ENCODE measurements around the gene SMOC2. TPM values are rescaled to one million over a fixed set of nuclear protein-coding genes. Genes with fewer than 3 reads are reported as not detected.

SMOC2 gene
- total and polyA plus RNA-seq, 2 of the 4 experiments (the other 2 are of a cell fraction), result not detected

GRCh38 chr6:168611691-168612090 is 170.7 kb downstream of the SMOC2 start:
- Histone ChIP-seq H4K20me1 (ENCODE audit: insufficient read depth, low read length) (no peaks in the 10 kb centered on the region), H2BK120ac (ENCODE audit: low read depth, low read length) (no peak overlapping the region), H3K4me3 (ENCODE audit: insufficient read depth, low read depth, low read length) (no peak overlapping the region), H2AK5ac (ENCODE audit: low read depth, low read length) (no peak overlapping the region), H3K27me3 (ENCODE audit: control insufficient read depth, insufficient read depth, low read length) (no peaks in the 10 kb centered on the region), H3K18ac (ENCODE audit: low read depth, low read length) (no peak overlapping the region), H4K5ac (ENCODE audit: low read depth, low read length) (no peak overlapping the region), H2AFZ (replicated peaks; ENCODE audit: low read length, poor library complexity) (no peak overlapping the region), H3K4me1 (ENCODE audit: control insufficient read depth, insufficient read depth, low read length) (no peaks in the 10 kb centered on the region), H3K9ac (ENCODE audit: low read depth, low read length) (no peak overlapping the region), H3K4ac (ENCODE audit: low read depth, low read length) (no peak overlapping the region), H3K56ac (ENCODE audit: extremely low read depth, insufficient read depth, low read length) (no peak overlapping the region), H2BK15ac (ENCODE audit: low read depth, low read length) (no peak overlapping the region), H3K4me2 (ENCODE audit: low read depth, low read length) (no peak overlapping the region), H3K9me1 (ENCODE audit: insufficient read depth, low read length) (no peaks in the 10 kb centered on the region), H2AK9ac (replicated peaks; ENCODE audit: low read depth, low read length, poor library complexity) (no peak overlapping the region), H2BK5ac (ENCODE audit: low read depth, low read length, poor library complexity, severe bottlenecking) (no peak overlapping the region), H3K27ac (ENCODE audit: insufficient read depth, low read length) (no peak overlapping the region), H3K79me1 (ENCODE audit: low read depth in 1 of 2, low read length in 2 of 2) (no peaks in the 10 kb centered on the region), H3K9me3 (ENCODE audit: control insufficient read depth, insufficient read depth, low read length) (peaks cover 43% of the 10 kb centered on the region), H2BK20ac (ENCODE audit: low read depth, low read length) (no peak overlapping the region), H4K91ac (ENCODE audit: insufficient read depth, low read depth, low read length) (no peak overlapping the region), H3K23ac (ENCODE audit: low read depth, low read length) (no peak overlapping the region), H4K8ac (ENCODE audit: low read depth in 2 of 2, low read length in 2 of 2) (no peak overlapping the region), H3K36me3 (ENCODE audit: control insufficient read depth, insufficient read depth, low read length) (no peaks in the 10 kb centered on the region), H3K14ac (replicated peaks; ENCODE audit: low read depth, low read length) (no peak overlapping the region)
- intact Hi-C loops (cut with micrococcal nuclease), result no loop called here
- no TSS peak for BruUV-seq (replicated peaks)
- ATAC-seq (ENCODE audit: low read depth), result no peak
- WGBS, 2 experiments (ENCODE audit: extremely low coverage in 2 of 2, insufficient read length in 1 of 2), result 40% methylated on average over 1 of the region's 14 CpGs; no CpG with 5 or more reads in 1 of the 2 experiments
- DNase-seq, result no peak
- in situ Hi-C loops (cut with MboI; ENCODE audit: low sequenced_read_pairs), result no loop called here
- no peak for TF ChIP-seq RFX5 (IDR thresholded peaks at IDR 0.05; ENCODE audit: low read depth, low read length)
- TF ChIP-seq SMC3 (IDR thresholded peaks at IDR 0.05; ENCODE audit: low read depth, low read length), result no peak
- no peak for TF ChIP-seq USF2 (IDR thresholded peaks at IDR 0.05; ENCODE audit: low read depth, low read length)
- TF ChIP-seq CTCF (conservative IDR thresholded peaks at IDR 0.05; ENCODE audit: low read depth, low read length), result no peak
- no peak for TF ChIP-seq FOS (IDR thresholded peaks at IDR 0.05; ENCODE audit: low read depth, low read length)
- no peak for TF ChIP-seq MAZ (IDR thresholded peaks at IDR 0.05; ENCODE audit: borderline replicate concordance, low read depth, low read length)
- no peak for TF ChIP-seq CEBPB (IDR thresholded peaks at IDR 0.05; ENCODE audit: low read depth, low read length)
- no peak for TF ChIP-seq RAD21 (IDR thresholded peaks at IDR 0.05; ENCODE audit: low read length)
- no peak for TF ChIP-seq CHD1 (IDR thresholded peaks at IDR 0.05; ENCODE audit: low read depth, low read length)
- TF ChIP-seq BHLHE40 (IDR thresholded peaks at IDR 0.05; ENCODE audit: low read depth, low read length), result no peak
- TF ChIP-seq ELK1 (IDR thresholded peaks at IDR 0.05; ENCODE audit: borderline replicate concordance, low read depth, low read length), result no peak
- no peak for TF ChIP-seq MAFK (IDR thresholded peaks at IDR 0.05; ENCODE audit: low read depth, low read length)
- TF ChIP-seq POLR2A (IDR thresholded peaks at IDR 0.05; ENCODE audit: low read depth, low read length), result no peak
- no peak for TF ChIP-seq MXI1 (IDR thresholded peaks at IDR 0.05; ENCODE audit: borderline replicate concordance, low read depth, low read length)
- no peak for TF ChIP-seq RCOR1 (IDR thresholded peaks at IDR 0.05; ENCODE audit: insufficient replicate concordance, low read length)
- no peak for TF ChIP-seq NFE2L2 (IDR thresholded peaks at IDR 0.05; ENCODE audit: low read depth, low read length)
- dilution Hi-C loops (cut with HindIII; ENCODE audit: low sequenced_read_pairs, unreplicated experiment), result no loop called here
- POLR2A ChIA-PET (ENCODE audit: unreplicated experiment), result no interaction called here
- CTCF ChIA-PET, result no interaction called here

Data from IMR-90 (cell line).